PC-9 (cell line): ENCODE data around the gene NLGN2.

Experiments
- EZH2 ChIP-seq: fragments of 200-600 bp; sonication (generic); IDR thresholded peaks from 2 replicates; pipeline ENCODE4 v1.8.0; 2017; ENCODE audit warnings: antibody characterized with exemption, low read depth
- TF ChIP-seq, protein P1 (sequence below): fragments of 200-600 bp; sonication (generic); conservative IDR thresholded peaks from 2 replicates; pipeline ENCODE4 v1.6.1; 2017; ENCODE audit warnings: mixed run types, antibody characterized with exemption, mild to moderate bottlenecking, moderate library complexity

- TF ChIP-seq, protein P1, sequence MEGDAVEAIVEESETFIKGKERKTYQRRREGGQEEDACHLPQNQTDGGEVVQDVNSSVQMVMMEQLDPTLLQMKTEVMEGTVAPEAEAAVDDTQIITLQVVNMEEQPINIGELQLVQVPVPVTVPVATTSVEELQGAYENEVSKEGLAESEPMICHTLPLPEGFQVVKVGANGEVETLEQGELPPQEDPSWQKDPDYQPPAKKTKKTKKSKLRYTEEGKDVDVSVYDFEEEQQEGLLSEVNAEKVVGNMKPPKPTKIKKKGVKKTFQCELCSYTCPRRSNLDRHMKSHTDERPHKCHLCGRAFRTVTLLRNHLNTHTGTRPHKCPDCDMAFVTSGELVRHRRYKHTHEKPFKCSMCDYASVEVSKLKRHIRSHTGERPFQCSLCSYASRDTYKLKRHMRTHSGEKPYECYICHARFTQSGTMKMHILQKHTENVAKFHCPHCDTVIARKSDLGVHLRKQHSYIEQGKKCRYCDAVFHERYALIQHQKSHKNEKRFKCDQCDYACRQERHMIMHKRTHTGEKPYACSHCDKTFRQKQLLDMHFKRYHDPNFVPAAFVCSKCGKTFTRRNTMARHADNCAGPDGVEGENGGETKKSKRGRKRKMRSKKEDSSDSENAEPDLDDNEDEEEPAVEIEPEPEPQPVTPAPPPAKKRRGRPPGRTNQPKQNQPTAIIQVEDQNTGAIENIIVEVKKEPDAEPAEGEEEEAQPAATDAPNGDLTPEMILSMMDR = no peak
- TF ChIP-seq EZH2 = no peak
Measured at GRCh38 chr17:7392696-7393612, 14.7 kb upstream of the NLGN2 start.
